ENCODE measurements around the gene TENT4B. TPM values are rescaled to one million over a fixed set of nuclear protein-coding genes. Genes with fewer than 3 reads are reported as not detected.
"Not testable (repeated sequence)": the region's sequence is repeated elsewhere in the genome, so short reads cannot be mapped to it uniquely, and the experiment has no call there.

The TENT4B gene
- total RNA-seq, 1 donor from 2014 or later: 8.4 TPM

DNA sequence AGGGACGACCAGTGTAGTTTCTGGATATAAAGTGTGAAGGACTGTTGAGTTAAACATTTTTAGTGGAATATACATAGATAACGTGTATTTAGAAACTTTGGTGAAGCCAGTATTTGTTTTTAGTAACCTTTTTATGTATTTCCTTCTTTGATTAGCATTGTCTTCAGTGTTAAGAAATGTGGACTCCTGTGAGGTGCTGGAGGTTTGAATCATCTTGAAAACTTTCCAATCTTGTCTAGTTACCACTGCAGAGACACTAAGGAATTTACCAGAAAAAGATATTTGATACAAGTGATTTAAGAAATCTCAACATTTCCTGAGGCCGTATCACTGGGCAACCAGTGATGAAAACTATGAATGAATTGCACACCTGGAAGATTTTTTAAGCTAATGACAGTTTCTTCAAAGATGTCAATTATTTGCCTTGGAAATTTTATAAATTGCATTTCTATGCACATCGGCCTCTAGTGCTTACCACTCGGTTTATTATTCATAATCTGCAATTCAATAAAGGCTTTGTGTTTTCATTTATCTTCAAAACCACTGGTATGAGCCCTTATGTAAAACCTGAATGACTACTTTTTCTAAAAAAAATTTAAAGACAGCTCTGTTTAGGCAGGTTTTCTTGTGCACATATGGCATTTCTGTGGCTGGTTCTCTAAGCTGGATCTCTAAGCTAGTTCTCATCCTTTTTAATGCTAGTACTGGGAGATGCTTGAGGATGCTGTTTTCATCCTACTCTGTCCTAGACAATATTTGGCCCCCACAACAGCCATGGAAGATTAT, 81.9 kb downstream of the TENT4B start:
- H3K27ac Mint-ChIP-seq (ENCODE audit: unreplicated experiment): no peak overlapping the region
- H3K4me1 Mint-ChIP-seq (ENCODE audit: low read depth): peaks cover 36% of the 10 kb centered on the region
- TF ChIP-seq, protein P1, sequence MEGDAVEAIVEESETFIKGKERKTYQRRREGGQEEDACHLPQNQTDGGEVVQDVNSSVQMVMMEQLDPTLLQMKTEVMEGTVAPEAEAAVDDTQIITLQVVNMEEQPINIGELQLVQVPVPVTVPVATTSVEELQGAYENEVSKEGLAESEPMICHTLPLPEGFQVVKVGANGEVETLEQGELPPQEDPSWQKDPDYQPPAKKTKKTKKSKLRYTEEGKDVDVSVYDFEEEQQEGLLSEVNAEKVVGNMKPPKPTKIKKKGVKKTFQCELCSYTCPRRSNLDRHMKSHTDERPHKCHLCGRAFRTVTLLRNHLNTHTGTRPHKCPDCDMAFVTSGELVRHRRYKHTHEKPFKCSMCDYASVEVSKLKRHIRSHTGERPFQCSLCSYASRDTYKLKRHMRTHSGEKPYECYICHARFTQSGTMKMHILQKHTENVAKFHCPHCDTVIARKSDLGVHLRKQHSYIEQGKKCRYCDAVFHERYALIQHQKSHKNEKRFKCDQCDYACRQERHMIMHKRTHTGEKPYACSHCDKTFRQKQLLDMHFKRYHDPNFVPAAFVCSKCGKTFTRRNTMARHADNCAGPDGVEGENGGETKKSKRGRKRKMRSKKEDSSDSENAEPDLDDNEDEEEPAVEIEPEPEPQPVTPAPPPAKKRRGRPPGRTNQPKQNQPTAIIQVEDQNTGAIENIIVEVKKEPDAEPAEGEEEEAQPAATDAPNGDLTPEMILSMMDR (IDR thresholded peaks at IDR 0.05): no peak
- H3K9me3 Mint-ChIP-seq (ENCODE audit: low read depth): no peaks in the 10 kb centered on the region
- no peaks in the 10 kb centered on the region for H3K27me3 Mint-ChIP-seq (ENCODE audit: low read depth)
- DNase-seq (ENCODE audit: low spot score): no peak
- no peak overlapping the region for H3K4me3 Mint-ChIP-seq (ENCODE audit: unreplicated experiment)
- no peaks in the 10 kb centered on the region for H3K36me3 Mint-ChIP-seq (ENCODE audit: low read depth)

DNA sequence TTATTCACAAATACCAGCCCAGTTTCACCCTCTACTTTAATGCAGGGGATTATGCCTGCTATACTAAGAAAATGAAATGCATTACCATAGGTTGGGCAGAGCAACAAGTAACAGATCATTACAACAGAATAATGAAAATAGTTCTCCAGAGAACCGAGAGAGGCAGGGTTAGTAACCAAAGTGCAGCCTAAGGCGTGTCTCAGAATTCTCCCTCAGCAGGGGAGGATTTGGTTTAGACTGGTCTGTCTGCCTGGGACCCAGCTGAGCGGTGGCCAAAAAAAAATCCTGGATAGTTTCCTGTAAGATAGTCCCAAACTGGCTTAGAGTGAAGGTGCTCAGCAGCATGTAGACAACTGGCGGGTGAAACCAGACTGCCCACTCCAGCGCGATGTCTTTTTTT, 82.5 kb downstream of the TENT4B start:
- no peak for DNase-seq (ENCODE audit: low spot score)
- Mint-ChIP-seq H3K4me3 (ENCODE audit: unreplicated experiment) (no peak overlapping the region), H3K4me1 (ENCODE audit: low read depth) (peaks cover 36% of the 10 kb centered on the region), H3K36me3 (ENCODE audit: low read depth) (no peaks in the 10 kb centered on the region), H3K27ac (ENCODE audit: unreplicated experiment) (peak overlapping the region; percentile 34), H3K27me3 (ENCODE audit: low read depth) (peaks cover 5% of the 10 kb centered on the region), H3K9me3 (ENCODE audit: low read depth) (no peaks in the 10 kb centered on the region)
- TF ChIP-seq, protein P1 (IDR thresholded peaks at IDR 0.05): no peak

DNA sequence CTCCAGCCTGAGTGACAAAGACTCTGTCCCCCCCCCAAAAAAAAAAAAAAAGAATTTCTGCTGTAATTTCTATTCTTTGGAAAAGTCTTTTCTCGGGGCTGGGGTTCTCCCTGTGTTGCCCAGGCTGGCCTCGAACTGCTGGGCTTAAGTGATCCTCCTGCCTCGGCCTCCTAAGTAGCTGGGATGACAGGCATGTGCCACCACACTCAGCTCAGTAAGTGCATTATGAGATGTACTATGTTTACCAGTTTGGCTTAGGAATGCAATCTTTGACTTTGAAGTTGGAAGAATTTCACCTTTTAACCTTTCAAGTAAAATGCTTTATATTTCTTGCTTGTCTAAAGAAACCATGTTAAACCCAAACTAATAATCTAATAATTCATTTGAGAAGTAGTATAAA, 85.2 kb downstream of the TENT4B start:
- Mint-ChIP-seq H3K4me1 (ENCODE audit: low read depth) (peaks cover 28% of the 10 kb centered on the region), H3K9me3 (ENCODE audit: low read depth) (no peaks in the 10 kb centered on the region), H3K4me3 (ENCODE audit: unreplicated experiment) (no peak overlapping the region), H3K27ac (ENCODE audit: unreplicated experiment) (no peak overlapping the region), H3K27me3 (ENCODE audit: low read depth) (peaks cover 12% of the 10 kb centered on the region), H3K36me3 (ENCODE audit: low read depth) (no peaks in the 10 kb centered on the region)
- TF ChIP-seq, protein P1 (IDR thresholded peaks at IDR 0.05): no peak
- DNase-seq (ENCODE audit: low spot score): no peak

DNA sequence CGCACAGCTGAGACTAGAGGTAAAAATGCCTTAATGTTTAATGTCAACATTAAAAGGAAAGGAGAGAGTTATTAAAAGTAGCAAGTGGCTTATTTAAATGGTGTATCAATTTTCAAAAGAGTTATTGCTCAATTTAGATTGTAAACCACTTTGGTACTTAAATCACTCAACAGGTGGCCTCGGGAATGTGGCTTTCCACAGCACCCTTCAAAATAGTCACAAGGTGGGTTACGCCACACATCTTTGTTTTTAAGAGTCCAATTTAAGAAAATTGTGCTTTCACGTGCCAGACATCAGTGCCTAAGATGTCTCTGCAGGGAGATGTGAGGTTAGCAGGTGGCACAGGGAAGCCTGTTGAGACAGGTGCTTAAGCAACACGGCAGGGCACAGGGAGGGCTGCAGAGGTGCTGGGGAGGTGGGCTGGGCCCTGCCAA, 85.8 kb downstream of the TENT4B start:
- Mint-ChIP-seq H3K36me3 (ENCODE audit: low read depth) (no peaks in the 10 kb centered on the region), H3K9me3 (ENCODE audit: low read depth) (no peaks in the 10 kb centered on the region), H3K27me3 (ENCODE audit: low read depth) (peaks cover 12% of the 10 kb centered on the region), H3K27ac (ENCODE audit: unreplicated experiment) (no peak overlapping the region), H3K4me3 (ENCODE audit: unreplicated experiment) (no peak overlapping the region), H3K4me1 (ENCODE audit: low read depth) (peaks cover 23% of the 10 kb centered on the region)
- no peak for DNase-seq (ENCODE audit: low spot score)
- TF ChIP-seq, protein P1 (IDR thresholded peaks at IDR 0.05): no peak

DNA sequence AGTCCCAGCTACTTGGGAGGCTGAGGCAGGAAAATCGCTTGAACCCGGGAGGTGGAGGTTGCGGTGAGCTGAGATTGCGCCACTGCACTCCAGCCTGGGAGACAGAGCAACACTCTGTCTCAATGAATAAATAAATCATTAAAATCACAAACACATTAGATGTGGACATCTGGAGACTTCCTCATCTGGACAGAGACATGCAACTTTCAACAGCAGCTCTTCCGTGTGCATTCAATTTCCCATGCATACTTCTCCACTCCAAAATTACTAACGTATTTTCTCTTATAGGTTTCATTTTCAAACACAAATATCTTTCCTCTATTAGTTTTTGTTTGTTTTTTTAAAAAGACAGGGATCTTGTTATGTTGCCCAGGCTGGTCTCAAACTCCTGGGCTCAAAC, 89.9 kb downstream of the TENT4B start:
- H3K27me3 Mint-ChIP-seq (ENCODE audit: low read depth): peaks cover 18% of the 10 kb centered on the region
- H3K36me3 Mint-ChIP-seq (ENCODE audit: low read depth); H3K27ac Mint-ChIP-seq (ENCODE audit: unreplicated experiment); H3K4me3 Mint-ChIP-seq (ENCODE audit: unreplicated experiment); H3K9me3 Mint-ChIP-seq (ENCODE audit: low read depth); H3K4me1 Mint-ChIP-seq (ENCODE audit: low read depth); DNase-seq (ENCODE audit: low spot score): not testable (repeated sequence)

DNA sequence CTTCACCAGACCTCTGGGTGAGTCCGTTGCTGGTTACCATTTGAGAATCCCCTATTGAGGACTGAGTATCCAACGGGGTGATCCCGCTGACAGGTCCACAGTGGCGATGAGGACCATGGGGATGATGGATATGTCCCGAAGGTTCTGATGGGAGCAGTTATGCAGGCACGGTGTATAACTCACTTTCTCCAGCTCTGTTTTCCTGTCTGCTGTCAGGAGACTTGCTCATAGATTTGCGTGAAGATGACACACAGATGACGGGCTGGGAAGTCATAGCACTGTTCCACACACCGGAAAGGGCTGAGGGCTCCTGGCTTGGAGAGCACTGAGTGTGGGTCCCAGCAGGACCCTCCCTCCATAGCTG, 91.0 kb downstream of the TENT4B start:
- no peak overlapping the region for H3K4me3 Mint-ChIP-seq (ENCODE audit: unreplicated experiment)
- TF ChIP-seq, protein P1 (IDR thresholded peaks at IDR 0.05): no peak
- H3K27ac Mint-ChIP-seq (ENCODE audit: unreplicated experiment): no peak overlapping the region
- H3K9me3 Mint-ChIP-seq (ENCODE audit: low read depth): no peaks in the 10 kb centered on the region
- H3K4me1 Mint-ChIP-seq (ENCODE audit: low read depth): peaks cover 8% of the 10 kb centered on the region
- peaks cover 18% of the 10 kb centered on the region for H3K27me3 Mint-ChIP-seq (ENCODE audit: low read depth)
- no peak for DNase-seq (ENCODE audit: low spot score)
- no peaks in the 10 kb centered on the region for H3K36me3 Mint-ChIP-seq (ENCODE audit: low read depth)

All from chondrocyte (in vitro differentiated cells).